Measurements from ENCODE around the gene MACROD2.

Gene MACROD2

GRCh38 chr20:14488756-14489479 lies 493.6 kb downstream of the MACROD2 start:
- no peak for DNase-seq

GRCh38 chr20:14489544-14489943 lies 494.2 kb downstream of the MACROD2 start:
- no peak for DNase-seq

GRCh38 chr20:14491436-14491835 lies 496.1 kb downstream of the MACROD2 start:
- no peak for DNase-seq

- no peak for DNase-seq
Measured at GRCh38 chr20:14493408-14493807, 498.1 kb downstream of the MACROD2 start.

DNA sequence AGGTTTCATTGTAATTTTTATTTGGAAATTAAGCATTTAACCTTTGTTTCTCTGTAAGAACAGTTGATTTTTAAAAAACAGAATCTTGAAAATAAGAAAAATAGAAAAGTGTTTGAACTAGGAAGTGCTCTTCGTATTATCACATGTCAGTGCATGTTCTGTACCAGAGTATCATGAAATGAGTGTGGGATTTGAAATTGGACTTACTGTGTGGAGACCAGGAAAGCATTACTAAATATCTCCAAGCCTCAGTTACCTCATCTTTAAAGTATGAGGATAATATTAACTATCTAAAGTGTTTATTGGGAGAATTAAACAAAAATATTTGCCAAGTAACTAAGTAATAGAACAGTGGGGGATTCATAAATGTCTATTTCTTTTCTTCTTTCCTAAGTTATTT lies 499.0 kb downstream of the MACROD2 start:
- no peak for DNase-seq

DNA sequence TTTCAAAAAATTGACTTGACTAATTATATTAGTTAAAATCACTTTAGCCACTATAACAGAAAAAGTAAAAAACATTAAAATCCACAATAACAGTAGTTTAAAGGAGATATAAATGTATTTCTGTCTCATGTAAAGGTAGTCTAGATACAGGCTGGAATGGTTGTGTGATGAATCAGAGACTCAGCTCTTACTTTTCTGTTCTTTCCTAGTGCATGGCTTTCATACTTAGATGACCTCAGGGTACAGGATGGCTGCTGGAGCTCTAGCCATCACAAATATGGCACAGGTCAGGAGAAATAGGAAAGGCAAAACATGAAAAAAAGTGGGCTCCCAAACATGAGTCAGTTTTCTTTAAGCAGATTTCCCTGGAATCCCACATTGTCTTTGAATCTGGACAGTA lies 499.8 kb downstream of the MACROD2 start:
- no peak for DNase-seq

GRCh38 chr20:14497004-14497403 lies 501.7 kb downstream of the MACROD2 start:
- DNase-seq = no peak

GRCh38 chr20:14498772-14499171 lies 503.5 kb downstream of the MACROD2 start:
- DNase-seq = no peak

DNA sequence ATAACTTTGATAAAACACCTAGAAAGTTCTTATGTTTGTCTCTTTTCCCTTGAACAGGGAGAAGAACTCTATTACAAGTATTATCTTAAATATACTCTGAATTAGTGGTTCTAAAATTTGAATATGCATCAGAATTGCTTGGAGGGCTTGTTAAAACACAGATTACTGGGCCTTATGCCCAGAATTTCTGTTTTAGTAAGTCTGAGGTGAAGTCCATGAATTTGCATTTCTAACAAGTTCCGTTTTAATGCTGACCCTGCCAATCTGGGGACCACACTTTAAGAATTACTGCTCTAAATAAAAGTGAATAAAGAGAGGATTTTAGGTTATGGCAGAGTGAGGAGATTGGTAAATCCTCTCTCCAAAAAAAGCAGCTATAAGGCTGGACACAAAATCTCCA lies 510.2 kb downstream of the MACROD2 start:
- DNase-seq = no peak

- DNase-seq = no peak
Measured at GRCh38 chr20:14507711-14508110, 512.4 kb downstream of the MACROD2 start.

DNA sequence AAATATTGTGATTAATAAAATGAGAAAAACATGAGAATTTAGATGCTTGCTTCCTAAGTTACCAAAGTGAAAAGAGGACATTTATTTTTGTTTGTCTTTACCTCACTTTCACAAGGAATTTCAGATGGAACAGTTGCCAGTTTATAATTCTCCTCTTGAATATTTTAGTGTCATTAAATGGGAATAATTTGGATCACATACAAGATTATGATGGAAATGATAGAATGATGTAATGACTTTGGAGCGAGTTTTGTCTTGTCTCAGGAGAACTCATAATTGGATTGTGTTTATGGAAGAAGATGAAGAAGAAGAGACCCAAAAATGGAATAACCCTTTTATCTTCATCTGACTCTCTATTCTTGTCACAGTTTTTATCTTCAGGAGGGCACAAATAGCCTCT lies 515.0 kb downstream of the MACROD2 start:
- DNase-seq = no peak

DNA sequence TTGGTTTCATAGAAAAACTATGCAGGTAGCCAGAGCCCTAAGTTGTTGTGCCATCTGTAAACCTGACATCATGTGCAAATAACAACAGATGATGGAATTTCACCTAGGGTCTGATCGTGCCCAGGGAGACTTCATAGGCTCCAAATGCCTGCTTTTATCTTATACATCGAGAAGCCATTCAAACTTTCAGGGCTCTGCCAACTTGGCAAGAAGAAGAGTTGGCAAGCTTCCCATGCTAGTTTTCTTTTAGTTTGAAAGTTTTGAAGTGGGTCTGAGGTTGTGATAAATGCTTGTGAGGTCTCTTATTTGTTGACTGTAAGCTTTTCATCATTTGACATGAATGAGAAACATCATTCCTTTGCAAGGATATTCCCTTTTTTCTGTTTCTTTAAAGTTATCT lies 517.5 kb downstream of the MACROD2 start:
- no peak for DNase-seq

DNA sequence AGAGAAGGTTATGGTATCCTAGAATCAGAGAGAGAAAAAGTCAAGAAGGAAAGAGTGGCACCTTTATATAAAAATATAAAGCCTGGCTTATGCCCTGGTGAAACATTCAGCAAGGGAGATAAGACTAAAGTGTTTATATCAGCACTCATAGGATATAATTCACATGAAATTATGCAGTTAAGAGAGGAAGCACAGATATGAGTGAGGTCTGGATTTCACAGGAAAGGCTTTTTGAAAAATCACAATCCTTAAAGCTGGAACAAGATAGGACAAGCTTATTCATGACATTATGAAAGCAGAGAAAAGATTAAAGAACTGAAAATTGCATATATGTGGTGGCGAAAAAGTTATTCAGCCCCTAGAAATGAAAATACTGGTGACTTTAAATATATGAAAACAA lies 523.3 kb downstream of the MACROD2 start:
- no peak for DNase-seq

GRCh38 chr20:14521016-14521415 lies 525.7 kb downstream of the MACROD2 start:
- no peak for DNase-seq

DNA sequence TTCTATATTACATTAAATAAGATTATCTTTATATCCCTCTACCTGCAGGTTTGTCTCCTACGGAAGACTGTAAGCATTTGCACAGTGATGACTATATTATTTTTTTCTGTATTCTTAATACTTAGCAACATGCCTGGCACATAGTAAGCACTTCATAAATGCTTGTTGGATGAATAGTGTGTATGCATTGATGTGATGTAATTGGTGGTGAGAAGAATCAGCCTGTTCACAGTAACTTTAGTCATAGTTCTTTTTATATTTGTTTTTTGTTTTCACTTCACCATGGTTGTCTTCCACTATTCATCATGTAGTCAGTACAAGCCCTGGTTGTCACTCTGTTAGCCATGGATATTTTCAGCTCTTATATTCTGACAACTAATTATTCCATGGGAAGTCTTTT lies 526.1 kb downstream of the MACROD2 start:
- no peak for DNase-seq

DNA sequence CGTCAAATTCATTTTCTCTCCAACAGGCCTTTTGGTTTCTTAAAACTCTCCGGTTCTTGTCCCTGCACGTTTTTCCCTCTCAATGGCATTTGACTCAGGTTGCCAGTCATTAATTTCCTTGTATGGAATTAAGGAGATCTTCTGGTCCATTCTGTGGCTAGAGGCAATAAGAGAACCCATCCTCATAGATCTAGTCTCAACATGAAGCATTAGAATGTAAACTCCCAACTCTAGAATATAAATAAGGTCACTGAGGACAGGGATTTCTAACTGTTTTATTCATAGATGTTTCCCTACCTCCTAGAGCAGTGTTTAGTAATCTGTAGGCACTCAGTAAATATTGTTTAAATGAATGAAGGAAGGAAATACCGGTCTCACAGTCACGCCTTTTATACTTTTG lies 527.3 kb downstream of the MACROD2 start:
- DNase-seq = no peak

GRCh38 chr20:14523090-14523489 lies 527.8 kb downstream of the MACROD2 start:
- no peak for DNase-seq

DNA sequence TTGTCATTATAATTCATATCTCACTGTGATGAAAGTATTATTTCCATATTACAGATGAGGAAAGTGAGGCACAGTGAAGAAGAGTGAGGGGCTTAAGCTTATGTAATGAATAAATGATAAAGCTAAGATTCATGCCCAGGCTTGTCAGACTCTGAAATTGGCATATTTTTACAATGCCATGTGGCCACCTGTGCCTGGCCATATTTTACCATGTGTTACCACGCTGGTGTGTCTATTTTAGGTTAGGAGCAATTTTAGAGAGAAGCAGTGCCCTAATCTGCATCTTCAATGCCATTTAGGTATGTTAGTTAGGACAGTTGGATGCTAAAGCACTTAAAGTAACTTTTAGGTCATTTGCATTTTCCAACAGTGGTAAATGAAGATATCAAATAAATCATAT lies 530.1 kb downstream of the MACROD2 start:
- DNase-seq = no peak

- DNase-seq = no peak
Measured at GRCh38 chr20:14526891-14527290, 531.6 kb downstream of the MACROD2 start.

- DNase-seq = no peak
Measured at GRCh38 chr20:14531786-14532185, 536.5 kb downstream of the MACROD2 start.

GRCh38 chr20:14536738-14537137 lies 541.4 kb downstream of the MACROD2 start:
- no peak for DNase-seq

GRCh38 chr20:14538433-14538832 lies 543.1 kb downstream of the MACROD2 start:
- DNase-seq = no peak

DNA sequence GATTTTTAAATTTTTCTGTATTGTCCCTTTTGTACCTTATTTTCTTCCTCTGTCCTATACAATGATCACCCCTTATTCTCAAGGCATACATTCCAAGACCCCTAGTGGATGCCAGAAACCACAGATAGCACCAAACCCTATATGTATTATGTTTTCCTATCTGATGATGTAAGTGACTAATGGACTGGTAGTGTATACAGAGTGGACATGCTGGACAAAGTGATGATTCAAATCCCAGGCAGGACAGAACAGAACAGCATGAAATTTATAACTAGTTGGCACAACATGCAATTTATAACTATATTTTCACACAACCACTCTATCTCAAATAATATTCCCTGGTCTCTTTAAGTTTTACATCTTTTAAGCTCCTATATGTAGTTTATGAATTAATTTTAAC lies 547.7 kb downstream of the MACROD2 start:
- no peak for DNase-seq

- no peak for DNase-seq
Measured at GRCh38 chr20:14544688-14545087, 549.4 kb downstream of the MACROD2 start.

- no peak for DNase-seq
Measured at GRCh38 chr20:14550655-14551054, 555.3 kb downstream of the MACROD2 start.

All from stimulated activated CD8-positive, alpha-beta memory T cell treated with anti-CD3 and anti-CD28 coated beads, Interleukin-4, amount 100 ng/mL, for 48 hours (primary cell).